ENCODE data around the gene ING1. TPM values are rescaled to one million over a fixed set of nuclear protein-coding genes. Genes with fewer than 3 reads are reported as not detected.

Gene ING1
- total RNA-seq, 2 experiments from 2014 or later, result 16.0 to 21.3 TPM

GRCh38 chr13:110737555-110737954 is 24.1 kb downstream of the ING1 start:
- CTCF ChIA-PET, result no interaction called here
- Mint-ChIP-seq H3K4me3 (no peak overlapping the region), H3K27ac (no peak overlapping the region), H3K27me3 (no peaks in the 10 kb centered on the region), H3K4me1 (no peaks in the 10 kb centered on the region), H3K36me3 (ENCODE audit: low read depth) (no peaks in the 10 kb centered on the region), H3K9me3 (peaks cover 17% of the 10 kb centered on the region)
- POLR2A ChIA-PET, result no interaction called here
- DNase-seq, result no peak

- Mint-ChIP-seq H3K9me3 (peaks cover 20% of the 10 kb centered on the region), H3K27me3 (no peaks in the 10 kb centered on the region), H3K27ac (no peak overlapping the region), H3K4me3 (no peak overlapping the region), H3K36me3 (ENCODE audit: low read depth) (no peaks in the 10 kb centered on the region), H3K4me1 (no peaks in the 10 kb centered on the region)
- no peak for DNase-seq
- ChIA-PET CTCF (no interaction called here), POLR2A (no interaction called here)
These were observed 30.2 kb downstream of the ING1 start for GRCh38 chr13:110743687-110744086.

- CTCF ChIA-PET, result no interaction called here
- DNase-seq, result no peak
- Mint-ChIP-seq H3K4me1 (no peaks in the 10 kb centered on the region), H3K27ac (no peak overlapping the region), H3K36me3 (ENCODE audit: low read depth) (no peaks in the 10 kb centered on the region), H3K27me3 (no peaks in the 10 kb centered on the region), H3K4me3 (no peak overlapping the region), H3K9me3 (peaks cover 18% of the 10 kb centered on the region)
- POLR2A ChIA-PET, result no interaction called here
These were observed 32.9 kb downstream of the ING1 start for GRCh38 chr13:110746438-110746837.

GRCh38 chr13:110748271-110748670 is 34.8 kb downstream of the ING1 start:
- Mint-ChIP-seq H3K4me3 (no peak overlapping the region), H3K9me3 (peaks cover 9% of the 10 kb centered on the region), H3K27me3 (no peaks in the 10 kb centered on the region), H3K27ac (no peak overlapping the region), H3K4me1 (no peaks in the 10 kb centered on the region), H3K36me3 (ENCODE audit: low read depth) (no peaks in the 10 kb centered on the region)
- POLR2A ChIA-PET, result no interaction called here
- DNase-seq, result no peak
- CTCF ChIA-PET, result interaction anchor here (0.6 kb wide), 1 partner anchor 19 kb away, joined by 3 read pairs; no protein-coding TSS in a partner anchor

- ChIA-PET CTCF (interaction anchor here (1.6 kb wide), 1 partner anchor 14 kb away, joined by 4 read pairs; no protein-coding TSS in a partner anchor), POLR2A (no interaction called here)
- H3K9me3 Mint-ChIP-seq, result no peaks in the 10 kb centered on the region
- H3K36me3 Mint-ChIP-seq (ENCODE audit: low read depth), result no peaks in the 10 kb centered on the region
- no peaks in the 10 kb centered on the region for H3K4me1 Mint-ChIP-seq
- H3K4me3 Mint-ChIP-seq, result no peak overlapping the region
- no peak for DNase-seq
- H3K27me3 Mint-ChIP-seq, result peaks cover 5% of the 10 kb centered on the region
- no peak overlapping the region for H3K27ac Mint-ChIP-seq
These were observed 42.7 kb downstream of the ING1 start for GRCh38 chr13:110756219-110756631.

- Mint-ChIP-seq H3K4me3 (no peak overlapping the region), H3K27ac (no peak overlapping the region), H3K4me1 (no peaks in the 10 kb centered on the region), H3K27me3 (peaks cover 5% of the 10 kb centered on the region), H3K9me3 (no peaks in the 10 kb centered on the region), H3K36me3 (ENCODE audit: low read depth) (no peaks in the 10 kb centered on the region)
- POLR2A ChIA-PET, result no interaction called here
- no peak for DNase-seq
- CTCF ChIA-PET, result interaction anchor here (0.7 to 1.6 kb wide), 2 partner anchors 20 to 27 kb away, joined by 3 read pairs; no protein-coding TSS in a partner anchor
These were observed 43.8 kb downstream of the ING1 start for GRCh38 chr13:110757296-110757695.

GRCh38 chr13:110758195-110758805 is 44.8 kb downstream of the ING1 start:
- no peak for DNase-seq
- no peaks in the 10 kb centered on the region for H3K36me3 Mint-ChIP-seq (ENCODE audit: low read depth)
- ChIA-PET CTCF (interaction anchor here (0.6 to 1.6 kb wide), 2 partner anchors 19 to 29 kb away, joined by 3 to 4 read pairs; no protein-coding TSS in a partner anchor), POLR2A (no interaction called here)
- no peak overlapping the region for H3K27ac Mint-ChIP-seq
- H3K9me3 Mint-ChIP-seq, result no peaks in the 10 kb centered on the region
- H3K4me1 Mint-ChIP-seq, result no peaks in the 10 kb centered on the region
- H3K27me3 Mint-ChIP-seq, result peaks cover 5% of the 10 kb centered on the region
- no peak overlapping the region for H3K4me3 Mint-ChIP-seq

- Mint-ChIP-seq H3K4me1 (no peaks in the 10 kb centered on the region), H3K27me3 (peaks cover 8% of the 10 kb centered on the region), H3K9me3 (peaks cover 6% of the 10 kb centered on the region), H3K4me3 (no peak overlapping the region), H3K36me3 (ENCODE audit: low read depth) (no peaks in the 10 kb centered on the region), H3K27ac (no peak overlapping the region)
- CTCF ChIA-PET, result no interaction called here
- POLR2A ChIA-PET, result no interaction called here
- no peak for DNase-seq
These were observed 46.2 kb downstream of the ING1 start for GRCh38 chr13:110759710-110760109.

- POLR2A ChIA-PET, result no interaction called here
- no peak for DNase-seq
- CTCF ChIA-PET, result no interaction called here
- no peaks in the 10 kb centered on the region for H3K4me1 Mint-ChIP-seq
- H3K27ac Mint-ChIP-seq, result no peak overlapping the region
- no peak overlapping the region for H3K4me3 Mint-ChIP-seq
- H3K36me3 Mint-ChIP-seq (ENCODE audit: low read depth), result no peaks in the 10 kb centered on the region
- H3K27me3 Mint-ChIP-seq, result peaks cover 8% of the 10 kb centered on the region
- H3K9me3 Mint-ChIP-seq, result peaks cover 6% of the 10 kb centered on the region
These were observed 47.1 kb downstream of the ING1 start for GRCh38 chr13:110760611-110761010.

- Mint-ChIP-seq H3K27ac (no peak overlapping the region), H3K4me3 (no peak overlapping the region)
- CTCF ChIA-PET, result no interaction called here
These were observed 53.4 kb downstream of the ING1 start for GRCh38 chr13:110766671-110767430.

GRCh38 chr13:110767476-110767875 is 54.0 kb downstream of the ING1 start:
- Mint-ChIP-seq H3K9me3 (peaks cover 6% of the 10 kb centered on the region), H3K4me3 (no peak overlapping the region), H3K4me1 (no peaks in the 10 kb centered on the region), H3K27me3 (peaks cover 18% of the 10 kb centered on the region), H3K27ac (no peak overlapping the region), H3K36me3 (ENCODE audit: low read depth) (no peaks in the 10 kb centered on the region)
- DNase-seq, result no peak
- CTCF ChIA-PET, result no interaction called here
- POLR2A ChIA-PET, result no interaction called here

More at GRCh38 chr13:110766671-110767430, 53.4 kb downstream of the ING1 start:
- POLR2A ChIA-PET, result no interaction called here
- H3K4me1 Mint-ChIP-seq, result no peaks in the 10 kb centered on the region
- peaks cover 6% of the 10 kb centered on the region for H3K9me3 Mint-ChIP-seq
- peaks cover 18% of the 10 kb centered on the region for H3K27me3 Mint-ChIP-seq
- DNase-seq, result no peak
- H3K36me3 Mint-ChIP-seq (ENCODE audit: low read depth), result no peaks in the 10 kb centered on the region

GRCh38 chr13:110769097-110769496 is 55.6 kb downstream of the ING1 start:
- Mint-ChIP-seq H3K27me3 (peaks cover 18% of the 10 kb centered on the region), H3K4me1 (no peaks in the 10 kb centered on the region), H3K4me3 (no peak overlapping the region), H3K9me3 (no peaks in the 10 kb centered on the region), H3K36me3 (ENCODE audit: low read depth) (no peaks in the 10 kb centered on the region), H3K27ac (no peak overlapping the region)
- CTCF ChIA-PET, result no interaction called here
- DNase-seq, result no peak
- POLR2A ChIA-PET, result no interaction called here

- H3K27me3 Mint-ChIP-seq, result peaks cover 24% of the 10 kb centered on the region
These were observed 57.2 kb downstream of the ING1 start for GRCh38 chr13:110770678-110771077.

GRCh38 chr13:110771194-110771593 is 57.7 kb downstream of the ING1 start:
- Mint-ChIP-seq H3K4me1 (no peaks in the 10 kb centered on the region), H3K4me3 (no peak overlapping the region), H3K27ac (no peak overlapping the region), H3K9me3 (no peaks in the 10 kb centered on the region), H3K36me3 (ENCODE audit: low read depth) (no peaks in the 10 kb centered on the region), H3K27me3 (peaks cover 20% of the 10 kb centered on the region)
- ChIA-PET CTCF (no interaction called here), POLR2A (no interaction called here)
- DNase-seq, result no peak

More at GRCh38 chr13:110770678-110771077, 57.2 kb downstream of the ING1 start:
- H3K4me3 Mint-ChIP-seq, result no peak overlapping the region
- POLR2A ChIA-PET, result no interaction called here
- no peaks in the 10 kb centered on the region for H3K4me1 Mint-ChIP-seq
- H3K36me3 Mint-ChIP-seq (ENCODE audit: low read depth), result no peaks in the 10 kb centered on the region
- no peak for DNase-seq
- no peaks in the 10 kb centered on the region for H3K9me3 Mint-ChIP-seq
- CTCF ChIA-PET, result no interaction called here
- no peak overlapping the region for H3K27ac Mint-ChIP-seq
